Suprapubic skin (tissue), 4 donors: Measurements from ENCODE around the gene ANKRD65. TPM values are rescaled to one million over a fixed set of nuclear protein-coding genes. Genes with fewer than 3 reads are reported as not detected.
"Not testable (repeated sequence)": the region's sequence is repeated elsewhere in the genome, so short reads cannot be mapped to it uniquely, and the experiment has no call there.

Experiments used
- DNase-seq, 2 donors: peaks; one replicate each; pipeline ENCODE4 v3.0.0-alpha.2; 2019; ENCODE audit warnings: low spot score in 2 of 2
- H3K27ac ChIP-seq: fragments of 200-600 bp; sonication (generic); one replicate; pipeline ENCODE4 v1.5.1; 2019
- H3K27me3 ChIP-seq: fragments of 200-600 bp; sonication (generic); one replicate; pipeline ENCODE4 v1.5.1; 2019
- H3K36me3 ChIP-seq: fragments of 200-600 bp; sonication (generic); one replicate; pipeline ENCODE4 v1.5.1; 2019
- H3K4me1 ChIP-seq: fragments of 200-600 bp; sonication (generic); one replicate; pipeline ENCODE4 v1.5.1; 2019
- H3K4me3 ChIP-seq: fragments of 200-600 bp; sonication (generic); one replicate; pipeline ENCODE4 v1.5.1; 2019; ENCODE audit warnings: mild to moderate bottlenecking
- H3K9me3 ChIP-seq: fragments of 200-600 bp; sonication (generic); one replicate; pipeline ENCODE4 v1.5.1; 2019
- EP300 ChIP-seq: sonication (generic); formaldehyde crosslinking; IDR thresholded peaks from one replicate; pipeline ENCODE4 v1.6.1; 2017; ENCODE audit warnings: antibody characterized with exemption
- POLR2A ChIP-seq, 2 donors: fragments of 450-650 bp; IDR thresholded peaks; one replicate each; pipeline ENCODE4 v1.6.1; 2017; ENCODE audit warnings: antibody characterized with exemption in 2 of 2, mild to moderate bottlenecking in 2 of 2, moderate library complexity in 2 of 2
- POLR2AphosphoS5 ChIP-seq, 3 donors: sonication (generic); formaldehyde crosslinking; IDR thresholded peaks; one replicate each; pipeline ENCODE4 v1.6.1; 2017; ENCODE audit warnings: antibody characterized with exemption in 3 of 3
- WGBS: methylation state at CpG from one replicate; pipeline ENCODE4 v1.1.5; 2018; 5-methylcytosine and 5-hydroxymethylcytosine counted together
- total RNA-seq, 4 donors: library from RNA; depleted of rRNA; stranded (reverse); fragments of >200 nt; gene quantifications; one replicate each; pipeline ENCODE4 v1.1.0, GENCODE V29; 2016
- TF ChIP-seq, protein P1 (sequence below), 2 donors: fragments of 200-600 bp in 1 of 2; fragments of 450-650 bp in 1 of 2; sonication (generic) in 1 of 2; IDR thresholded peaks; one replicate each; pipeline ENCODE4 v1.5.1; 2016 to 2019; ENCODE audit warnings: antibody characterized with exemption in 2 of 2, mild to moderate bottlenecking in 1 of 2, moderate library complexity in 1 of 2

ANKRD65 gene
- total RNA-seq, 4 donors from 2014 or later = 2.8 to 10.3 (median 5.9) TPM

DNA sequence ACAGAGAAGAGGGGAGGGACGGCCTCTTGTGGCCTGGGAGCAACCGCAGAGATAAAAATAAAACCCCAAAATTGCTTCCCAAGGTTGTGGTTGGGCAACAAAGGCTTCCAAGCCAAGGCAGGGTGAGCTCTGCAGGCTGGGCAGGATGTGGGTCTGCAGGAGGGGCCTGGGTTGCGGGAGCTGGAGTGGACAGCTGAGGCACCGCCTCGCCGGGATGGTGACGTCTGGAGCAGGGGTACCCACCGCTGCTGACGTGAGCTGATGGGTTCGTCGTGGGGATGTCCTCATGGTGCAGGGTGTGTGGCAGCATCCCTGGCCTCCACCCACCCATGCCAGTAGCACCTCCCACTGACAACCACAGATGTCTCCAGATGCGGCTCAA lies 49.7 kb downstream of the ANKRD65 start:
- 62% methylated on average over 3 of the region's 12 CpGs for WGBS

DNA sequence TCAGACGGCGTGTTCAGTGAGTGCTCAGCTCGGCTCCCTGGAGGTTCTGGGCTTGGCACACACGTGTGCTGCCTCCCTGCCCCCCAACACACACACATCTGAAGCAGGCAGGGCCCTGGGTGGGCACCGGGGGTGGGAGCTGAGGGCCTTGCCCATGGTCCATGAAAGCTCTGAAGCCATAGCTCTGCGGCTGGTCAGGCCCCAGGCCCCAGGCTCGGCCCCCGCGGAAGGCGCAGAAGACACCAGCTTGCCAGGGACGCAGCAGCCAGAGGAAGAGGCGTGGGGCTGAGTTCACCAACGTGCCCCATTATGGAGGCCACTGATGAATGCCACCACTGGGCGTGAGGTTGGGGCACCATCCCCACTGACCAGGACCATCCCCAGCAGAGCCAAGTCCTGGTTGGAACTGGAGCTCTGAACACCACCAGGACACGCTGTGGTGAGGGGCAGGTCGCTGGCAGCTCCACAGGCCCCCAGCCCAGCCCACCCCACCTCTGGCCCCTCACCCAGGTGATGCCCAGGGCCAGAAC lies 50.2 kb downstream of the ANKRD65 start:
- peaks cover 7% of the 10 kb centered on the region for H3K36me3 ChIP-seq

More for the DNA sequence above, 49.7 kb downstream of the ANKRD65 start:
- Histone ChIP-seq H3K4me3 (no peak overlapping the region), H3K27ac (no peak overlapping the region), H3K36me3 (peaks cover 7% of the 10 kb centered on the region), H3K4me1 (peaks cover 41% of the 10 kb centered on the region), H3K27me3 (no peaks in the 10 kb centered on the region), H3K9me3 (no peaks in the 10 kb centered on the region)
- TF ChIP-seq POLR2A (IDR thresholded peaks at IDR 0.05) (no peak), EP300 (no peak)
- no peak for DNase-seq

GRCh38 chr1:1370094-1370493 lies 51.0 kb downstream of the ANKRD65 start:
- H3K9me3 ChIP-seq, H3K27me3 ChIP-seq, H3K27ac ChIP-seq, H3K36me3 ChIP-seq, DNase-seq, H3K4me3 ChIP-seq: not testable (repeated sequence)
- peaks cover 33% of the 10 kb centered on the region for H3K4me1 ChIP-seq
- WGBS = 85% methylated on average over 14 of the region's 14 CpGs

More for the DNA sequence above, 50.2 kb downstream of the ANKRD65 start:
- peaks cover 36% of the 10 kb centered on the region for H3K4me1 ChIP-seq
- no peaks in the 10 kb centered on the region for H3K27me3 ChIP-seq
- DNase-seq = peak in 1 of 2 donors; percentile 63
- H3K9me3 ChIP-seq = no peaks in the 10 kb centered on the region
- TF ChIP-seq, protein P1, sequence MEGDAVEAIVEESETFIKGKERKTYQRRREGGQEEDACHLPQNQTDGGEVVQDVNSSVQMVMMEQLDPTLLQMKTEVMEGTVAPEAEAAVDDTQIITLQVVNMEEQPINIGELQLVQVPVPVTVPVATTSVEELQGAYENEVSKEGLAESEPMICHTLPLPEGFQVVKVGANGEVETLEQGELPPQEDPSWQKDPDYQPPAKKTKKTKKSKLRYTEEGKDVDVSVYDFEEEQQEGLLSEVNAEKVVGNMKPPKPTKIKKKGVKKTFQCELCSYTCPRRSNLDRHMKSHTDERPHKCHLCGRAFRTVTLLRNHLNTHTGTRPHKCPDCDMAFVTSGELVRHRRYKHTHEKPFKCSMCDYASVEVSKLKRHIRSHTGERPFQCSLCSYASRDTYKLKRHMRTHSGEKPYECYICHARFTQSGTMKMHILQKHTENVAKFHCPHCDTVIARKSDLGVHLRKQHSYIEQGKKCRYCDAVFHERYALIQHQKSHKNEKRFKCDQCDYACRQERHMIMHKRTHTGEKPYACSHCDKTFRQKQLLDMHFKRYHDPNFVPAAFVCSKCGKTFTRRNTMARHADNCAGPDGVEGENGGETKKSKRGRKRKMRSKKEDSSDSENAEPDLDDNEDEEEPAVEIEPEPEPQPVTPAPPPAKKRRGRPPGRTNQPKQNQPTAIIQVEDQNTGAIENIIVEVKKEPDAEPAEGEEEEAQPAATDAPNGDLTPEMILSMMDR (IDR thresholded peaks at IDR 0.05) = no peak
- no peak for TF ChIP-seq POLR2AphosphoS5 (IDR thresholded peaks at IDR 0.05)
- TF ChIP-seq EP300 = no peak
- no peak overlapping the region for H3K4me3 ChIP-seq
- WGBS = 79% methylated on average over 8 of the region's 16 CpGs
- no peak overlapping the region for H3K27ac ChIP-seq

Other genes starting within 250 kb of the ANKRD65 start
- gene TTLL10, start 247.4 kb downstream of the ANKRD65 start, total RNA-seq = not detected
- gene TNFRSF18, start 214.7 kb downstream of the ANKRD65 start, total RNA-seq = 10 to 100 TPM; 24.4 to 62.1 (median 33.5) TPM
- 1 to 10 TPM in 1 of 4 donors, under 1 TPM in 2, not detected in 1; 0.42 to 1.4 (median 0.72) TPM for gene TNFRSF4, start 207.1 kb downstream of the ANKRD65 start, total RNA-seq
- gene SDF4, start 189.3 kb downstream of the ANKRD65 start, total RNA-seq = 10 to 100 TPM; 57.5 to 87.6 (median 73.1) TPM
- 10 to 100 TPM in 3 of 4 donors, 1 to 10 TPM in 1; 9.3 to 24.4 (median 16.4) TPM for gene B3GALT6, start 189.0 kb downstream of the ANKRD65 start, total RNA-seq
- 10 to 100 TPM in 1 of 4 donors, 1 to 10 TPM in 3; 4.3 to 23.5 (median 7.1) TPM for gene C1QTNF12, start 174.6 kb downstream of the ANKRD65 start, total RNA-seq
- gene UBE2J2, start 147.4 kb downstream of the ANKRD65 start, total RNA-seq = 10 to 100 TPM; 30.2 to 70.0 (median 60.0) TPM
- gene SCNN1D, start 140.8 kb downstream of the ANKRD65 start, total RNA-seq = 1 to 10 TPM; 1.5 to 4.7 (median 2.6) TPM
- gene ACAP3, start 113.3 kb downstream of the ANKRD65 start, total RNA-seq = 100 to 1,000 TPM; 112 to 309 (median 148) TPM
- gene PUSL1, start 112.7 kb downstream of the ANKRD65 start, total RNA-seq = 10 to 100 TPM; 16.9 to 56.4 (median 36.4) TPM
- 100 to 1,000 TPM; 105 to 242 (median 151) TPM for gene INTS11, start 96.6 kb downstream of the ANKRD65 start, total RNA-seq
- gene CPTP, start 96.5 kb downstream of the ANKRD65 start, total RNA-seq = 10 to 100 TPM; 32.5 to 60.4 (median 54.3) TPM
- 1 to 10 TPM in 1 of 4 donors, under 1 TPM in 3; 0.56 to 1.8 (median 0.82) TPM for gene TAS1R3, start 90.0 kb downstream of the ANKRD65 start, total RNA-seq
- 100 to 1,000 TPM in 3 of 4 donors, 10 to 100 TPM in 1; 99.4 to 151 (median 106) TPM for gene DVL1, start 71.9 kb downstream of the ANKRD65 start, total RNA-seq
- gene MXRA8, start 62.7 kb downstream of the ANKRD65 start, total RNA-seq = 10 to 100 TPM; 18.6 to 43.5 (median 21.9) TPM
- 100 to 1,000 TPM in 1 of 4 donors, 10 to 100 TPM in 3; 55.8 to 106 (median 86.1) TPM for gene AURKAIP1, start 46.1 kb downstream of the ANKRD65 start, total RNA-seq
- gene CCNL2, start 21.9 kb downstream of the ANKRD65 start, total RNA-seq = 100 to 1,000 TPM; 136 to 599 (median 160) TPM
- 100 to 1,000 TPM in 3 of 4 donors, 10 to 100 TPM in 1; 93.6 to 119 (median 109) TPM for gene MRPL20, start 14.0 kb downstream of the ANKRD65 start, total RNA-seq
- 10 to 100 TPM; 14.5 to 27.6 (median 19.8) TPM for gene VWA1, start 14.4 kb upstream of the ANKRD65 start, total RNA-seq
- gene ATAD3C, start 28.4 kb upstream of the ANKRD65 start, total RNA-seq = 1 to 10 TPM in 2 of 4 donors, under 1 TPM in 2; 0.32 to 4.2 (median 1.2) TPM
- gene ATAD3B, start 50.5 kb upstream of the ANKRD65 start, total RNA-seq = 10 to 100 TPM; 18.5 to 71.9 (median 23.7) TPM
- 10 to 100 TPM; 15.0 to 23.2 (median 19.7) TPM for gene ATAD3A, start 90.9 kb upstream of the ANKRD65 start, total RNA-seq
- 1 to 10 TPM in 3 of 4 donors, not detected in 1; 1.0 to 1.7 (median 1.1) TPM for gene TMEM240, start 119.3 kb upstream of the ANKRD65 start, total RNA-seq
- 100 to 1,000 TPM; 102 to 115 (median 109) TPM for gene SSU72, start 153.6 kb upstream of the ANKRD65 start, total RNA-seq
- 10 to 100 TPM in 3 of 4 donors, 1 to 10 TPM in 1; 9.0 to 26.2 (median 24.5) TPM for gene FNDC10, start 178.9 kb upstream of the ANKRD65 start, total RNA-seq
- 100 to 1,000 TPM; 131 to 212 (median 154) TPM for gene MIB2, start 194.2 kb upstream of the ANKRD65 start, total RNA-seq
- gene MMP23B, start 210.9 kb upstream of the ANKRD65 start, total RNA-seq = 1 to 10 TPM; 1.7 to 3.1 (median 2.9) TPM
- gene CDK11B, start 237.7 kb upstream of the ANKRD65 start, total RNA-seq = 10 to 100 TPM; 18.1 to 28.6 (median 23.3) TPM